CD4-positive, alpha-beta T cell treated with Interferon alpha-2 for 1 hour (primary cell): ENCODE results near the gene LUZP2.

ENCODE experiments used
- DNase-seq, 2 donors: peaks; one replicate each; pipeline ENCODE4 v3.0.0-alpha.2; 2020 to 2022

Gene LUZP2

GRCh38 chr11:24496736-24497725 lies at the start of gene LUZP2:
Gene LUZP2 (plus strand): TSS chr11:24497053.
- DNase-seq, result no peak

- DNase-seq, result no peak
Measured at GRCh38 chr11:24453129-24453718, 43.6 kb upstream of the LUZP2 start.

- no peak for DNase-seq
Measured at GRCh38 chr11:24457985-24458384, 38.9 kb upstream of the LUZP2 start.

GRCh38 chr11:24470431-24470830 lies 26.4 kb upstream of the LUZP2 start:
- no peak for DNase-seq

- DNase-seq, result no peak
Measured at GRCh38 chr11:24471084-24471483, 25.8 kb upstream of the LUZP2 start.

DNA sequence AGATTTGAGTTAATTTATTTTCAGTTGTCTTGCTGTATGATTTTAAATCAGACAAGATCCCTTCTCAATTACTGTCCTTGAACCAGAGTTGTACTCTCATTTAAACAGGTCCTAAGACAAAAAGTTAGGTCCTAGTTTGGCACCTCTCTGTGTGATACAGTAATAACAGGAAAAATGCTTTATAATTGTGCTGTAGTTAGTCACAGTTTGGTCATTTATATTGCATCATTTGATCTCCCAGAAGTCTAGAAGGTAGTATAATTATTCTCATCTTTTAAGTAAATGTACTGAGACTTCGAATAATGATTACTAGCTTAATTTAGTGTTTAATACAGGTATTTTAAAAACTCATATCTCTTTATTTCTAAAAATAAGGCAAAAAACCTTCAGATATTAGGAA lies 18.1 kb upstream of the LUZP2 start:
- no peak for DNase-seq

DNA sequence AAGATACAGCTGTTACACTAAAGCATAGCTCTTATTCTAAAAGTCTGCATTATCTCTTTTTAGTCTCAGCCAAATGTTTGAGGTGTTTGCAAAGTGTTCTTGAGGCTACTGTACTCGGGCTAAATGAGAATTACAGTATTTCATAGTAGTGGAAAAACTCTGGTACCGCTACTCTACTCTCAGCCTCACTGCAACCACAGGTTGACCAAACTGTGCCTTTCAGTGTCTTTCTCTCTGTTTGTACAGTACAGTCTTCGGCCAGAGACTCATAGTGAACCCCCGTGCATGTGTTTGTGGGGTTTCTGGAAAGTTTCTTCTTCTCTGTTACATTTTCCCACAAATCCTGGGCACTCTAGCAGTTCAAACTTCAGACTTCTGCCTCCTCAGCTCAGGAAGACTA lies 7.4 kb upstream of the LUZP2 start:
- DNase-seq, result no peak

- no peak for DNase-seq
Measured at GRCh38 chr11:24496386-24496735, 492 bp upstream of the LUZP2 start.

DNA sequence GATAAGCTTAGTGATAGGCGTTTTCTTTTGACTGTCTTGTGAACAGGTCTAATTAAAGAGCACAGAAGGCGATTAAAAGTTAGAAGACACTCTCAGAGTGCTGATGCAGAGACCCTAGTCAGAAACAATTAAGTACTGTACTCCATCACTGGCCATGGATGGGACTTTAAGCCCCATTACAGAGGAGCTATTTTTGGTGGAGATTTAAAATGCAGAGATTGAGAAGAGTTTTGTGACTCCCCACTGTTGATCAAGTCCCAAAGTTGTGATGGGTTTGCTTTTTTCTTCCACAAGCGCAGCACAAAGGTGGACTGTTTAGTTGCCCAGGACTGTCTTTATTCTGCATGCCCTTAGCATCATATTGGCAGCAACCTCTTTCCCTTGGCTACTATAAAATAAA lies 978 bp downstream of the LUZP2 start:
- no peak for DNase-seq

- no peak for DNase-seq
Measured at GRCh38 chr11:24502425-24502824, 5.6 kb downstream of the LUZP2 start.

DNA sequence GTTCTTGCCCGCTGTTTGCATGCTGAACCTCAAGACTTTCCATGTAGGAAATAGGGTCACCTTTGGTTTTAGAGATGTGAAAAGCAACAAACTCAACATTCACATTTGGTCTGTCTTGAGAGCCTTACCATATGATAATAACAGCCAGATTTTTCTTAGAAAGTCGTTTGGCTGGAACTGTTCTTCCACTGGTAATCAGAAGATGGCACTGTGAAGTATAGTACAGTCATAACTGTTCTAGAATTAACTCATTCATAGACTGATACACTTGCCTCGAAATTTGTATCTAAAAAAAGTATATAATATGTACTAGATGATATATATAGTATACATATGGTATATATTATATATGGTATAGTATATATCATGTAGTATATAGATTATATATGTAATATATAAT lies 12.3 kb downstream of the LUZP2 start:
- no peak for DNase-seq

- no peak for DNase-seq
Measured at GRCh38 chr11:24511511-24511910, 14.7 kb downstream of the LUZP2 start.

GRCh38 chr11:24513479-24514218 lies 16.8 kb downstream of the LUZP2 start:
- DNase-seq, result no peak

DNA sequence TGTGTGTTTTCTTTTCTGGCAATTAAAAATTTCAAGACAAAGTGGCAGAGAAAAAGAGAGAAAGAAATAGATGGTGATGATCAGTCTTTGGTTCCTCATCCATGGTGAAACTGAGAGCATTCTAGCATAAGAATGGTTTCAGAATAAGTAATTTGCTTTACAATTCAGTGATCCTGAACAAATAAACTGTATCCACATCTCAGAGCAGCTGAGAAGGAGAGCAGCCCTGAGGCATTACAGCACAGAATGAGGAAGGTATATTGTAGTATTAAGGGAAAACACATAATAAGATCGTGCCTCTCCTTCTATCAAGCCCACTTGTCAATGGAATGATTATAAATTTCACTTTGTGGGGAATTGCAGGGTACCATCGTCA lies 17.4 kb downstream of the LUZP2 start:
- DNase-seq, result no peak

- no peak for DNase-seq
Measured at GRCh38 chr11:24515632-24516031, 18.8 kb downstream of the LUZP2 start.

DNA sequence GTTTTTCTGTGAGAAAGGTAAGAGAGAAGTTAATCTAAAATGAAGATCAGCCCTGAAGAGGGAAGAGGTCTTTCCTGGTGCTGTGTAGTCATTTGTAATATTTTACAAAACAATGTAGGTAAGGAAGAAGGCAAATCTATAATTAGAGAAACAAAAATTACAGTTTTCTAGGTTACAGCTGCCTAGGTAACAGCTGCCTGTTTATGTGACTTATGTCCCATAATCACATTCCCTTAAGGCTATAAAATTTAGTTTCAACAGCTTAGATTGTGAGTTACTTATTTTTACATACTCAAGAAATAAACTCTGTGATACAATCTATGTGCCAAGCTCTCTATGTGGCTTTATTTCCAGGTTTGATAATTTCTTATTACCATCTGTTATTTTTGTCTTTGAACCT lies 19.8 kb downstream of the LUZP2 start:
- no peak for DNase-seq

GRCh38 chr11:24521601-24522000 lies 24.7 kb downstream of the LUZP2 start:
- no peak for DNase-seq

GRCh38 chr11:24524156-24524555 lies 27.3 kb downstream of the LUZP2 start:
- DNase-seq, result no peak

GRCh38 chr11:24531528-24531927 lies 34.7 kb downstream of the LUZP2 start:
- DNase-seq, result no peak

GRCh38 chr11:24543771-24544170 lies 46.9 kb downstream of the LUZP2 start:
- no peak for DNase-seq

DNA sequence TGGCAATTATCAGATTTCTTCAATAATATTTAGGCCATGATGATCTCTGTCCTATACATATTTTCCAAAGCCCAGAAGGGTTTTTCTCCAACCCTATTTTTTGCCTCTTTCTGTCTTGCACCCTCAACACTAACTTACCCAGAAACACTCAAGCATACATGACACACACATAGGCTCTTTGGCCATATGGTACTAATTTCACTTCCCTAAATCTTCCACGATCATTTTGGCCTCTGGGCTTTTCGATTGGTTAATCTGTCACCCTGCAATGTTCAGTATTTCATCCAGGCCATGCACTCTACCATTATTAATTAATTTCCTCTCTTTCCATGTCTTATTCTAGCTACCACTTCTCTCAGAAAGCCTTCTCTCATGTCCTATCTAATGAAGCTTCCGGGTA lies 59.8 kb downstream of the LUZP2 start:
- no peak for DNase-seq

- DNase-seq, result no peak
Measured at GRCh38 chr11:24559315-24559714, 62.5 kb downstream of the LUZP2 start.

GRCh38 chr11:24560324-24560723 lies 63.5 kb downstream of the LUZP2 start:
- DNase-seq, result no peak

- no peak for DNase-seq
Measured at GRCh38 chr11:24567380-24567779, 70.5 kb downstream of the LUZP2 start.
